ENCODE data around the gene MTMR3. TPM values are rescaled to one million over a fixed set of nuclear protein-coding genes. Genes with fewer than 3 reads are reported as not detected.

MTMR3 gene
- total RNA-seq, 1 experiment from 2014 or later = 12.1 TPM

DNA sequence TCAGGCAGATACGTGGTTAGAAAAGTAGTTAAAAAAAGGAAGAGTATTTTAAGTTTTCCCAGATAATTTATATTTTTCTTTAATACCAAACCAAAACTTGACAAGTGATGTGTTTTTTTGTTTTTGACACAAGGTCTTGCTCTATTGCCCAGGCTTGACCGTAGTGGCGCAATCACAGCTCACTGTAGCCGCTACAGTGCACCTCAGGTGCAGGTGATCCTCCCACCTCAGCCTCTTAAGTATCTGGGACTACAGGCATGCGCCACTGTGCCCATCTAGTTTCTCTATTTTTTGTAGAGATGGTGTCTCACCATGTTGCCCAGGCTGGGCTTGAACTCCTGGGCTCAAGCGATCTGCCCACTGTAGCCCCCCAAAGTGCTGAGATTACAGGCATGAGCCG, 92.5 kb downstream of the MTMR3 start:
- POLR2A ChIA-PET (ENCODE audit: unreplicated experiment) = no interaction called here
- intact Hi-C loops (cut with micrococcal nuclease) = no loop called here
- Histone ChIP-seq H3K9me3 (ENCODE audit: low read length) (no peaks in the 10 kb centered on the region), H3K4me2 (ENCODE audit: low read length) (no peak overlapping the region), H3K27ac (ENCODE audit: low read length) (no peak overlapping the region), H3K4me1 (ENCODE audit: insufficient read depth, low read length) (peaks cover 12% of the 10 kb centered on the region), H4K20me1 (ENCODE audit: low read length) (no peaks in the 10 kb centered on the region), H3K27me3 (ENCODE audit: low read length) (no peaks in the 10 kb centered on the region), H3K36me3 (ENCODE audit: low read depth, low read length) (no peaks in the 10 kb centered on the region; the same call in 1 of the 2 replicates), H3K9me2 (replicated peaks; ENCODE audit: low read length) (no peaks in the 10 kb centered on the region), H3K79me2 (ENCODE audit: low read length) (no peaks in the 10 kb centered on the region), H3F3A (ENCODE audit: low read length, unreplicated experiment) (no peaks in the 10 kb centered on the region), H3K9ac (ENCODE audit: low read length) (no peak overlapping the region), H3K4me3 (ENCODE audit: low read length) (no peak overlapping the region), H2AFZ (ENCODE audit: low read length) (no peak overlapping the region)
- CTCF ChIA-PET = interaction anchor here (0.6 kb wide), 1 partner anchor 138 kb away, joined by 3 read pairs; no protein-coding TSS in a partner anchor
- DNase-seq (no peak), ATAC-seq (no peak)
- no peak for TF ChIP-seq EZH2 (IDR thresholded peaks at IDR 0.05; ENCODE audit: low read length, unreplicated experiment)
- no peak for TF ChIP-seq EZH2phosphoT487 (IDR thresholded peaks at IDR 0.05; ENCODE audit: borderline replicate concordance, low read length)
- TF ChIP-seq, protein P1, sequence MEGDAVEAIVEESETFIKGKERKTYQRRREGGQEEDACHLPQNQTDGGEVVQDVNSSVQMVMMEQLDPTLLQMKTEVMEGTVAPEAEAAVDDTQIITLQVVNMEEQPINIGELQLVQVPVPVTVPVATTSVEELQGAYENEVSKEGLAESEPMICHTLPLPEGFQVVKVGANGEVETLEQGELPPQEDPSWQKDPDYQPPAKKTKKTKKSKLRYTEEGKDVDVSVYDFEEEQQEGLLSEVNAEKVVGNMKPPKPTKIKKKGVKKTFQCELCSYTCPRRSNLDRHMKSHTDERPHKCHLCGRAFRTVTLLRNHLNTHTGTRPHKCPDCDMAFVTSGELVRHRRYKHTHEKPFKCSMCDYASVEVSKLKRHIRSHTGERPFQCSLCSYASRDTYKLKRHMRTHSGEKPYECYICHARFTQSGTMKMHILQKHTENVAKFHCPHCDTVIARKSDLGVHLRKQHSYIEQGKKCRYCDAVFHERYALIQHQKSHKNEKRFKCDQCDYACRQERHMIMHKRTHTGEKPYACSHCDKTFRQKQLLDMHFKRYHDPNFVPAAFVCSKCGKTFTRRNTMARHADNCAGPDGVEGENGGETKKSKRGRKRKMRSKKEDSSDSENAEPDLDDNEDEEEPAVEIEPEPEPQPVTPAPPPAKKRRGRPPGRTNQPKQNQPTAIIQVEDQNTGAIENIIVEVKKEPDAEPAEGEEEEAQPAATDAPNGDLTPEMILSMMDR (conservative IDR thresholded peaks at IDR 0.05; ENCODE audit: low read depth, low read length) = no peak
- BruUV-seq (replicated peaks) = no TSS peak

DNA sequence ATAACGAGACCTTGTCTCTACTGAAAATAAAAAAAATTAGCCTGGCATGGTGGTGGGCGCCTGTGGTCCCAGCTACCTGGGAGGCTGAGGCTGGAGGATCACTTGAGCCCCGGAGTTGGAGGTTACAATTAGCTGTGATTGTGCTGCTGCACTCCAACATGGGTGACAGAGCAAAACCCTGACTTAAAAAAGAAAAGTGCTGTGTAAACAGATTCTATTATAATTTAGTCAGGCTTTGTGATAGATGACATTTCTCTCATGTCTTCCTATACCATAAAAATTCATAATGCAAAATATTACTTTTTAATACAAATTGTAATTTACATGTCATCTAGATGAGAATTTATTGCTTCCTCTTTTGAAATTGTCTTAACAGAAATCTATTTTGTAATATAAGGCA, 94.1 kb downstream of the MTMR3 start:
- Histone ChIP-seq H3K27me3 (ENCODE audit: low read length) (no peaks in the 10 kb centered on the region), H3K36me3 (ENCODE audit: low read depth, low read length) (no peaks in the 10 kb centered on the region; the same call in 1 of the 2 replicates), H3K4me3 (ENCODE audit: low read length) (no peak overlapping the region), H2AFZ (ENCODE audit: low read length) (no peak overlapping the region), H3K27ac (ENCODE audit: low read length) (no peak overlapping the region), H3F3A (ENCODE audit: low read length, unreplicated experiment) (no peaks in the 10 kb centered on the region), H3K9me3 (ENCODE audit: low read length) (no peaks in the 10 kb centered on the region), H3K9me2 (replicated peaks; ENCODE audit: low read length) (no peaks in the 10 kb centered on the region), H3K4me1 (ENCODE audit: insufficient read depth, low read length) (peaks cover 12% of the 10 kb centered on the region), H3K4me2 (ENCODE audit: low read length) (no peak overlapping the region), H3K79me2 (ENCODE audit: low read length) (no peaks in the 10 kb centered on the region), H4K20me1 (ENCODE audit: low read length) (no peaks in the 10 kb centered on the region), H3K9ac (ENCODE audit: low read length) (no peak overlapping the region)
- intact Hi-C loops (cut with micrococcal nuclease) = no loop called here
- BruUV-seq (replicated peaks) = no TSS peak
- DNase-seq (no peak), ATAC-seq (no peak)
- ChIA-PET POLR2A (ENCODE audit: unreplicated experiment) (no interaction called here), CTCF (no interaction called here)
- TF ChIP-seq, protein P1 (conservative IDR thresholded peaks at IDR 0.05; ENCODE audit: low read depth, low read length) = no peak
- TF ChIP-seq EZH2 (IDR thresholded peaks at IDR 0.05; ENCODE audit: low read length, unreplicated experiment) = no peak
- no peak for TF ChIP-seq EZH2phosphoT487 (IDR thresholded peaks at IDR 0.05; ENCODE audit: borderline replicate concordance, low read length)

DNA sequence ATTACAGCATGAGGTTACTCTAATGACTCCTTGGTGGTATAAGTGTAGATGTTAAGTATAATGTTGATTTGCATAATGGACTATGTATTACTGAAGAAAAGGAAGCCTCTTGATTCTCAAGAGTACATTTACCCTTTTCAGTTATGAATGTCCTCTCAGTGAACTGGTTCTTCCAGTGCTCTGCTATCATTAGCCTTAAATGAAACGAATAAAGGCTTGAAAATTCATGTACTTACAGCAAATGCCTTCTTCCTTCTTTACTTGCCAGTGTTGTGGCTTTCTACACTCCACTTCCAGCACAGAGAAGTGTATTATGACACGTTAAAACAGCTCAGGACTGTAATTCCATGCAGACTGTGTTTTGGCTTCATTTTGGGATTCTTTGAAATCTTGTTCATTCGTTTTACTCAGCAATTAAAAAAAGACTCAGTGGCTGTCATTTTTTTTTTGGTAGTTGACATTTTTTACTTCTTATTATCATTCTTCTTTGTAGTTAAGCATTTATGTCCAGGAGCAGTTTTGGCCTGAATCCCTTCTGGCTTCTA, 96.9 kb downstream of the MTMR3 start:
- Histone ChIP-seq H3K4me1 (ENCODE audit: insufficient read depth, low read length) (peaks cover 12% of the 10 kb centered on the region), H3K4me2 (ENCODE audit: low read length) (no peak overlapping the region), H3F3A (ENCODE audit: low read length, unreplicated experiment) (no peaks in the 10 kb centered on the region), H3K79me2 (ENCODE audit: low read length) (no peaks in the 10 kb centered on the region), H2AFZ (ENCODE audit: low read length) (no peak overlapping the region), H3K9me3 (ENCODE audit: low read length) (no peaks in the 10 kb centered on the region), H3K9me2 (replicated peaks; ENCODE audit: low read length) (no peaks in the 10 kb centered on the region), H3K27ac (ENCODE audit: low read length) (no peak overlapping the region), H3K4me3 (ENCODE audit: low read length) (no peak overlapping the region), H3K27me3 (ENCODE audit: low read length) (no peaks in the 10 kb centered on the region), H3K9ac (ENCODE audit: low read length) (no peak overlapping the region), H3K36me3 (ENCODE audit: low read depth, low read length) (no peaks in the 10 kb centered on the region; the same call in 1 of the 2 replicates), H4K20me1 (ENCODE audit: low read length) (no peaks in the 10 kb centered on the region)
- intact Hi-C loops (cut with micrococcal nuclease) = no loop called here
- ChIA-PET CTCF (no interaction called here), POLR2A (ENCODE audit: unreplicated experiment) (no interaction called here)
- DNase-seq = no peak
- no peak for ATAC-seq
- TF ChIP-seq, protein P1 (conservative IDR thresholded peaks at IDR 0.05; ENCODE audit: low read depth, low read length) = no peak
- TF ChIP-seq EZH2 (IDR thresholded peaks at IDR 0.05; ENCODE audit: low read length, unreplicated experiment) = no peak
- TF ChIP-seq EZH2phosphoT487 (IDR thresholded peaks at IDR 0.05; ENCODE audit: borderline replicate concordance, low read length) = no peak
- no TSS peak for BruUV-seq (replicated peaks)

Data from PC-3 (cell line).